Measurements from ENCODE around the gene ELFN2. TPM values are rescaled to one million over a fixed set of nuclear protein-coding genes. Genes with fewer than 3 reads are reported as not detected.
A peak's percentile ranks its signal among the peaks of the same experiment; 100 is the strongest.

ELFN2 gene
- total RNA-seq, 1 donor from 2014 or later, result 0.82 TPM

- Histone ChIP-seq H3K27ac (no peak overlapping the region), H3K4me2 (no peak overlapping the region), H3F3A (ENCODE audit: low read depth) (no peaks in the 10 kb centered on the region), H4K20me1 (ENCODE audit: low read depth) (no peaks in the 10 kb centered on the region), H2AFZ (replicated peaks) (no peak overlapping the region), H3K9me3 (ENCODE audit: low read depth) (no peaks in the 10 kb centered on the region), H3K36me3 (no peaks in the 10 kb centered on the region), H3K4me3 (no peak overlapping the region), H3K79me2 (ENCODE audit: low read depth) (no peaks in the 10 kb centered on the region), H3K9ac (no peak overlapping the region), H3K27me3 (no peaks in the 10 kb centered on the region), H3K4me1 (no peaks in the 10 kb centered on the region)
- H3K27ac Mint-ChIP-seq, result no peak overlapping the region
- TF ChIP-seq EZH2phosphoT487 (IDR thresholded peaks at IDR 0.05) (no peak), EZH2 (IDR thresholded peaks at IDR 0.05) (no peak)
- TF ChIP-seq, protein P1, sequence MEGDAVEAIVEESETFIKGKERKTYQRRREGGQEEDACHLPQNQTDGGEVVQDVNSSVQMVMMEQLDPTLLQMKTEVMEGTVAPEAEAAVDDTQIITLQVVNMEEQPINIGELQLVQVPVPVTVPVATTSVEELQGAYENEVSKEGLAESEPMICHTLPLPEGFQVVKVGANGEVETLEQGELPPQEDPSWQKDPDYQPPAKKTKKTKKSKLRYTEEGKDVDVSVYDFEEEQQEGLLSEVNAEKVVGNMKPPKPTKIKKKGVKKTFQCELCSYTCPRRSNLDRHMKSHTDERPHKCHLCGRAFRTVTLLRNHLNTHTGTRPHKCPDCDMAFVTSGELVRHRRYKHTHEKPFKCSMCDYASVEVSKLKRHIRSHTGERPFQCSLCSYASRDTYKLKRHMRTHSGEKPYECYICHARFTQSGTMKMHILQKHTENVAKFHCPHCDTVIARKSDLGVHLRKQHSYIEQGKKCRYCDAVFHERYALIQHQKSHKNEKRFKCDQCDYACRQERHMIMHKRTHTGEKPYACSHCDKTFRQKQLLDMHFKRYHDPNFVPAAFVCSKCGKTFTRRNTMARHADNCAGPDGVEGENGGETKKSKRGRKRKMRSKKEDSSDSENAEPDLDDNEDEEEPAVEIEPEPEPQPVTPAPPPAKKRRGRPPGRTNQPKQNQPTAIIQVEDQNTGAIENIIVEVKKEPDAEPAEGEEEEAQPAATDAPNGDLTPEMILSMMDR (IDR thresholded peaks at IDR 0.05), result no peak
- H3K36me3 Mint-ChIP-seq, result no peaks in the 10 kb centered on the region
- H3K9me3 Mint-ChIP-seq, result no peaks in the 10 kb centered on the region
- H3K4me1 Mint-ChIP-seq, result peaks cover 16% of the 10 kb centered on the region
- DNase-seq (ENCODE audit: low spot score), result no peak
- peak overlapping the region; percentile 38 for H3K4me3 Mint-ChIP-seq
- H3K27me3 Mint-ChIP-seq (ENCODE audit: insufficient read depth, low read depth), result peaks cover 18% of the 10 kb centered on the region
Measured at GRCh38 chr22:37448516-37449127, 21.3 kb upstream of the ELFN2 start.

DNA sequence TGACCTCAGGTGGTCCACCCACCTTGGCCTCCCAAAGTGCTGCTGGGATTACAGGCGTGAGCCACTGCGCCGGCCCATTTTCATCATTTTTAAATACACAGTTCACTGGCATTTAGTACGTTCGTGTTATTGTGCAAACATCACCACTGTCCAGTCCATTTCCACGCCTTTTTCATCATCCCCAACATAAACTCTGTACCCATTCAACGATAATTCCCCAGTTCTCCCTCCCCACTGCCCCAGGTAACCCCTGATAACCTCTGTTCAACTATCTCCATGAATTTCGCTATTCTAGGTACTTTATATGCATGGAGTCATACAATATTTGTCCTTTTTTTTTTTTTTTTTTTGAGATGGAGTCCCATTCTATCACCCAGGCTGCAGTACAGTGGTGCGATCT is 18.2 kb upstream of the ELFN2 start:
- no peak overlapping the region for H3K4me3 ChIP-seq
- H3K4me3 Mint-ChIP-seq, result no peak overlapping the region
- no peak overlapping the region for H3K27ac Mint-ChIP-seq
- H4K20me1 ChIP-seq (ENCODE audit: low read depth), result no peaks in the 10 kb centered on the region
- H3K36me3 Mint-ChIP-seq, result no peaks in the 10 kb centered on the region
- no peaks in the 10 kb centered on the region for H3K4me1 ChIP-seq
- TF ChIP-seq, protein P1 (IDR thresholded peaks at IDR 0.05), result no peak
- TF ChIP-seq EZH2 (IDR thresholded peaks at IDR 0.05), result no peak
- TF ChIP-seq EZH2phosphoT487 (IDR thresholded peaks at IDR 0.05), result no peak
- no peaks in the 10 kb centered on the region for H3K79me2 ChIP-seq (ENCODE audit: low read depth)
- DNase-seq (ENCODE audit: low spot score), result no peak
- H3K4me2 ChIP-seq, result no peak overlapping the region
- no peaks in the 10 kb centered on the region for H3K27me3 ChIP-seq
- H3K4me1 Mint-ChIP-seq, result peaks cover 23% of the 10 kb centered on the region
- H3K36me3 ChIP-seq, result no peaks in the 10 kb centered on the region
- no peaks in the 10 kb centered on the region for H3K9me3 ChIP-seq (ENCODE audit: low read depth)
- no peaks in the 10 kb centered on the region for H3K9me3 Mint-ChIP-seq
- no peak overlapping the region for H3K27ac ChIP-seq
- H3K27me3 Mint-ChIP-seq (ENCODE audit: insufficient read depth, low read depth), result peaks cover 16% of the 10 kb centered on the region
- H2AFZ ChIP-seq (replicated peaks), result no peak overlapping the region
- no peaks in the 10 kb centered on the region for H3F3A ChIP-seq (ENCODE audit: low read depth)
- no peak overlapping the region for H3K9ac ChIP-seq

- H3K36me3 Mint-ChIP-seq, result no peaks in the 10 kb centered on the region
- Histone ChIP-seq H3K9ac (no peak overlapping the region), H3K4me1 (no peaks in the 10 kb centered on the region), H3K4me2 (no peak overlapping the region), H3K36me3 (no peaks in the 10 kb centered on the region), H3K9me3 (ENCODE audit: low read depth) (no peaks in the 10 kb centered on the region), H3F3A (ENCODE audit: low read depth) (no peaks in the 10 kb centered on the region), H3K27ac (no peak overlapping the region), H3K4me3 (no peak overlapping the region), H2AFZ (replicated peaks) (no peak overlapping the region), H3K79me2 (ENCODE audit: low read depth) (no peaks in the 10 kb centered on the region), H4K20me1 (ENCODE audit: low read depth) (no peaks in the 10 kb centered on the region), H3K27me3 (no peaks in the 10 kb centered on the region)
- TF ChIP-seq EZH2phosphoT487 (IDR thresholded peaks at IDR 0.05) (no peak), EZH2 (IDR thresholded peaks at IDR 0.05) (no peak)
- TF ChIP-seq, protein P1 (IDR thresholded peaks at IDR 0.05), result no peak
- DNase-seq (ENCODE audit: low spot score), result no peak
- H3K4me3 Mint-ChIP-seq, result no peak overlapping the region
- no peaks in the 10 kb centered on the region for H3K9me3 Mint-ChIP-seq
- peaks cover 12% of the 10 kb centered on the region for H3K27me3 Mint-ChIP-seq (ENCODE audit: insufficient read depth, low read depth)
- peaks cover 18% of the 10 kb centered on the region for H3K4me1 Mint-ChIP-seq
- H3K27ac Mint-ChIP-seq, result no peak overlapping the region
Measured at GRCh38 chr22:37443977-37444376, 16.7 kb upstream of the ELFN2 start.

Data from neural progenitor cell (in vitro differentiated cells).